DOHH2 (cell line): ENCODE data around the gene LGALS7.

ENCODE experiments used
- EZH2phosphoT487 ChIP-seq: fragments of 200-600 bp; sonication (generic); IDR thresholded peaks from 2 replicates; pipeline ENCODE4 v1.6.1; 2017; ENCODE audit warnings: borderline replicate concordance, mild to moderate bottlenecking, antibody characterized with exemption, low read length, moderate library complexity, mixed read lengths
- TF ChIP-seq, protein P1 (sequence below): fragments of 200-600 bp; sonication (generic); IDR thresholded peaks from one replicate; pipeline ENCODE4 v1.5.1; 2014; ENCODE audit warnings: antibody characterized with exemption, mild to moderate bottlenecking, low read depth, low read length; ENCODE audit not compliant: poor library complexity, severe bottlenecking

DNA sequence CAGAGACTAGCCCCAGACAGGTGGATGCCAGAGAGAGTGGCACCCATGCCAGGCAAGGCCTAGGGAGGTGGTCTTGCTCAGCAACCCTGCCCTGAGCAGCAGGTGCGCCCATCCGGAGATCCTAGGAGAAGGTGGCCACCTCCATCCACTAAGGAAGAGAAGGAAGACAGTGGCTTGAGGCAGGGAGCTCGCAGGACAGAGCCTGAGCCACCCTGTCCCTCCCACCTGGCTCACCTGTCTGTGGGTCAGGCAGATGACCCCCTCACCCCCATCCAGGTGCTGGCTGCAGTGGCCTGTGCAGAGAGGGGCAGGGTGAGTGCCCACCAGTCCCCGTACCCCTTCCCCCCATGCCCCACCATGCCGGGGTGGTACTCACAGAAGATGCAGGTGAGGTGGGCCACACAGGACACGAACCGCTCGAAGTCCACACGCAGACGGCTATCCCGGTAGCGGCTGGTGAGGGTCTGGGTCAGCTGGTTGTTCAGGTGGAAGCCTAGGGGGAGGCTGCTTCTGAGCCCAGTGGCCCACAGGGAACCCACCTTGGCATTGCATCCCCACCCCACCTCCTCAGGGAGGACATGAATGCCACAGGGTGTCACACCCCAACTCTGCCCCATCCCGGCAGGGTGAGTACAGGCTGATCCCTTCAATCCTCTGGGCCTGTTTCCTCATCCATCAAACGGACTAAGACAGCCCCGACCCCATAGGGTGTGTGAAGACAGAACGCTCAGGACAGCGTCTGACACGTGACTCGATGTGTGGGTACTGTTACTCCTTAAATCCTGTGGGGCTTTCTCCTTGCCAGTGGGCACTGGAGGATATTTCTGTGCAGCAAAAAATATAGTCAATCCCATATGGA lies 42.4 kb downstream of the LGALS7 start:
- TF ChIP-seq, protein P1, sequence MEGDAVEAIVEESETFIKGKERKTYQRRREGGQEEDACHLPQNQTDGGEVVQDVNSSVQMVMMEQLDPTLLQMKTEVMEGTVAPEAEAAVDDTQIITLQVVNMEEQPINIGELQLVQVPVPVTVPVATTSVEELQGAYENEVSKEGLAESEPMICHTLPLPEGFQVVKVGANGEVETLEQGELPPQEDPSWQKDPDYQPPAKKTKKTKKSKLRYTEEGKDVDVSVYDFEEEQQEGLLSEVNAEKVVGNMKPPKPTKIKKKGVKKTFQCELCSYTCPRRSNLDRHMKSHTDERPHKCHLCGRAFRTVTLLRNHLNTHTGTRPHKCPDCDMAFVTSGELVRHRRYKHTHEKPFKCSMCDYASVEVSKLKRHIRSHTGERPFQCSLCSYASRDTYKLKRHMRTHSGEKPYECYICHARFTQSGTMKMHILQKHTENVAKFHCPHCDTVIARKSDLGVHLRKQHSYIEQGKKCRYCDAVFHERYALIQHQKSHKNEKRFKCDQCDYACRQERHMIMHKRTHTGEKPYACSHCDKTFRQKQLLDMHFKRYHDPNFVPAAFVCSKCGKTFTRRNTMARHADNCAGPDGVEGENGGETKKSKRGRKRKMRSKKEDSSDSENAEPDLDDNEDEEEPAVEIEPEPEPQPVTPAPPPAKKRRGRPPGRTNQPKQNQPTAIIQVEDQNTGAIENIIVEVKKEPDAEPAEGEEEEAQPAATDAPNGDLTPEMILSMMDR, result no peak
- TF ChIP-seq EZH2phosphoT487, result no peak
